Mesenchymal stem cell (in vitro differentiated cells and primary cell): Measurements from ENCODE around the gene MYO3A.

ENCODE experiments used
- DNase-seq: peaks from one replicate; pipeline ENCODE4 v3.0.0-alpha.2; 2013
- H2AFZ ChIP-seq: one replicate; pipeline ENCODE4 v1.6.1; 2013; ENCODE audit warnings: low read depth, mild to moderate bottlenecking, control low read depth, inconsistent platforms, low read length, moderate library complexity
- H2AK5ac ChIP-seq: 2 replicates; pipeline ENCODE4 v1.6.1; 2013; ENCODE audit warnings: low read length, moderate library complexity, mild to moderate bottlenecking, inconsistent platforms; ENCODE audit not compliant: severe bottlenecking
- H2BK120ac ChIP-seq: one replicate; pipeline ENCODE4 v1.6.1; 2013; ENCODE audit warnings: low read depth, mild to moderate bottlenecking, inconsistent platforms, low read length, moderate library complexity
- H2BK12ac ChIP-seq, 2 experiments: one replicate each; pipeline ENCODE4 v1.6.1; 2013; ENCODE audit warnings: inconsistent platforms in 2 of 2, low read length in 2 of 2, mild to moderate bottlenecking in 2 of 2, moderate library complexity in 2 of 2, control low read depth in 1 of 2
- H2BK15ac ChIP-seq: one replicate; pipeline ENCODE4 v1.6.1; 2013; ENCODE audit warnings: mild to moderate bottlenecking, low read depth, inconsistent platforms; ENCODE audit not compliant: poor library complexity, severe bottlenecking
- H2BK5ac ChIP-seq: 2 replicates; pipeline ENCODE4 v1.6.1; 2013; ENCODE audit warnings: low read depth, mild to moderate bottlenecking, low read length, control low read depth, inconsistent platforms; ENCODE audit not compliant: poor library complexity, severe bottlenecking
- H3K14ac ChIP-seq, 2 experiments: one replicate each; pipeline ENCODE4 v1.6.1; 2013; ENCODE audit warnings: inconsistent platforms in 2 of 2, low read length in 2 of 2, control low read depth in 1 of 2, mild to moderate bottlenecking in 1 of 2, moderate library complexity in 1 of 2
- H3K18ac ChIP-seq, 2 experiments: one replicate each; pipeline ENCODE4 v1.6.1; 2013; ENCODE audit warnings: inconsistent platforms in 2 of 2, low read length in 2 of 2, control low read depth in 1 of 2, low read depth in 1 of 2, mild to moderate bottlenecking in 1 of 2
- H3K23ac ChIP-seq, 2 experiments: one replicate each; pipeline ENCODE4 v1.6.1; 2013; ENCODE audit warnings: inconsistent platforms in 2 of 2, low read length in 2 of 2, mild to moderate bottlenecking in 2 of 2, moderate library complexity in 2 of 2, control low read depth in 1 of 2
- H3K27ac ChIP-seq: 2 replicates; pipeline ENCODE4 v1.5.1; 2013; ENCODE audit warnings: mild to moderate bottlenecking, moderate library complexity, low read length, control low read depth, inconsistent platforms; ENCODE audit not compliant: poor library complexity, severe bottlenecking
- H3K27me3 ChIP-seq, 2 experiments: 2 replicates each; pipeline versions ENCODE4 v1.6.1 to v1.7.0; 2013; ENCODE audit warnings: low read length in 2 of 2, mild to moderate bottlenecking in 2 of 2, moderate library complexity in 2 of 2, control low read depth in 1 of 2, inconsistent platforms in 1 of 2; ENCODE audit not compliant: control insufficient read depth in 1 of 2, insufficient read depth in 1 of 2
- H3K36me3 ChIP-seq, 2 experiments: 2 replicates each; pipeline versions ENCODE4 v1.6.1 to v1.7.0; 2013; ENCODE audit warnings: low read length in 2 of 2, control low read depth in 1 of 2, inconsistent platforms in 1 of 2, low read depth in 1 of 2, mild to moderate bottlenecking in 1 of 2; ENCODE audit not compliant: insufficient read depth in 2 of 2, control insufficient read depth in 1 of 2
- H3K4ac ChIP-seq, 2 experiments: one replicate each; pipeline ENCODE4 v1.6.1; 2013; ENCODE audit warnings: inconsistent platforms in 2 of 2, low read length in 2 of 2, mild to moderate bottlenecking in 2 of 2, moderate library complexity in 2 of 2, control low read depth in 1 of 2, low read depth in 1 of 2
- H3K4me1 ChIP-seq: 2 replicates; pipeline ENCODE4 v1.6.1; 2013; ENCODE audit warnings: low read depth, low read length, control low read depth; ENCODE audit not compliant: control insufficient read depth, insufficient read depth
- H3K4me2 ChIP-seq: 2 replicates; pipeline ENCODE4 v1.6.1; 2013; ENCODE audit warnings: low read length, mild to moderate bottlenecking, inconsistent platforms; ENCODE audit not compliant: poor library complexity, severe bottlenecking
- H3K4me3 ChIP-seq, 2 experiments: 2 replicates each; pipeline versions ENCODE4 v1.5.1 to v1.7.0; 2013; ENCODE audit warnings: low read length in 2 of 2, mild to moderate bottlenecking in 2 of 2, control low read depth in 1 of 2, low read depth in 1 of 2; ENCODE audit not compliant: insufficient read depth in 1 of 2
- H3K79me1 ChIP-seq: replicated peaks from 2 replicates; pipeline ENCODE4 v1.6.1; 2013; ENCODE audit warnings: mild to moderate bottlenecking, control low read depth, low read length, inconsistent platforms; ENCODE audit not compliant: poor library complexity, severe bottlenecking
- H3K9ac ChIP-seq: 2 replicates; pipeline ENCODE4 v1.7.0; 2013; ENCODE audit warnings: mild to moderate bottlenecking, low read length, moderate library complexity
- H3K9me3 ChIP-seq: 2 replicates; pipeline ENCODE4 v1.7.0; 2013; ENCODE audit warnings: mild to moderate bottlenecking, low read length; ENCODE audit not compliant: control insufficient read depth
- H4K8ac ChIP-seq: one replicate; pipeline ENCODE4 v1.6.1; 2013; ENCODE audit warnings: inconsistent platforms, mild to moderate bottlenecking, low read length, moderate library complexity
- H4K91ac ChIP-seq: one replicate; pipeline ENCODE4 v1.6.1; 2013; ENCODE audit warnings: mild to moderate bottlenecking, low read length, inconsistent platforms
- WGBS: methylation state at CpG from one replicate; pipeline ENCODE4 v1.1.7; 2013; ENCODE audit warnings: mixed read lengths; 5-methylcytosine and 5-hydroxymethylcytosine counted together

MYO3A gene

DNA sequence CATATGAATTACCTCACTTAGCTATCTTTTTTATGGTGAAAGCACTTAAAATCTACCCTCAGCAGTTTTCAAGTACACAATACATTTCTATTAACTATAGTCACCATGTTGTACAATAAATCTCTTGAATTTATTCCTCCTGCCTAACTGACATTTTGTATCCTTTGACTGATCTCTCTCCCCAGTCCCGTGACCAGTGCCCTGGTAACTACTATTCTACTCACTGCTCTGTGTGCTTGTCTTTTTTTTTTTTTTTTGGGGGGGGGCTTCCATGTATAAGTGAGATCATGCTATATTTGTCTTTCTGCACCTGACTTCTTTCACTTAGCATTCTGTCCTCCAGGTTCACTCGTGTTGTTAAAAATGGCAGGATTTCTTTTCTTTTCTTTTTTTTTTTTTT is 271.2 kb downstream of the MYO3A start:
- no peak overlapping the region for H3K14ac ChIP-seq

DNA sequence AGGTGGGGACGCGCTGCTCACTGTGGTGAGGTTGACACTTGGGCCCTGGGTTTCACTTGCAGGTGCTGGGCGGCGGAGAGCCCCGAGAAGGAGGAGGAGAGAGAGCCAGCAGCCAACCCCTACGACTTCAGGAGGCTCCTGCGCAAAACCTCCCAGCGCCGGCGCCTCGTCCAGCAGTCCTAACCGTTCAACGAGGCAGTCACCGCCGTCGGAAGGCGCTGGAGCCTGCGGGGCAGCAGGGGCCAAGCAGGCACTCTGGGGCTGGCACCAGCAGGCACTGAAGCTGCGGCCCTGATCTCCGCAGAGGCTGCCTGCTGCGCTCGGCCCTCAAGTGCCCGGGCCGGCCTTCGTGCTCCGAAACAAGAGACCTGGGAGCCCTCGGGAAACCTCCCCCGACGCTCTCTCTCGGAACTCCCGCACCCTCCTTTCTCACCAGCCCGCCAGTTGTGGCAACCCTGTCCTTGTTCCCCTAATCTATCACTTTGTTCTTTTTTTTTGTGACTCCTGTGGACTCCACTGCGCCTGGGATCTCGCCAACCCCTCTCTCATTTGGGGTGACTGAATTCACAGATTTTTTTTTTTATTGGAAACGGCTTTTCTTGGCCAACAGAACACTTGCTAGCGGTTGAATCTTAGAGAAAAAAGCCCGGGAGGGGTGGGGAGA is 277.9 kb downstream of the MYO3A start:
- Histone ChIP-seq H3K79me1 (no peaks in the 10 kb centered on the region), H3K27ac (no peak overlapping the region), H2BK15ac (no peak overlapping the region), H4K91ac (no peak overlapping the region), H2AFZ (no peak overlapping the region), H3K4me2 (no peak overlapping the region), H2BK12ac (no peak overlapping the region), H3K27me3 (peaks cover 62 to 73% of the 10 kb centered on the region in 2 experiments), H2AK5ac (no peak overlapping the region), H3K14ac (no peak overlapping the region), H3K23ac (no peak overlapping the region), H3K36me3 (no peaks in the 10 kb centered on the region), H4K8ac (no peak overlapping the region), H3K18ac (no peak overlapping the region), H3K9ac (no peak overlapping the region), H3K4ac (no peak overlapping the region), H3K4me1 (peaks cover 13% of the 10 kb centered on the region), H3K4me3 (no peak overlapping the region), H2BK5ac (no peak overlapping the region), H3K9me3 (peaks cover 12% of the 10 kb centered on the region), H2BK120ac (no peak overlapping the region)
- DNase-seq = no peak
- WGBS = 32% methylated on average over 37 of the region's 37 CpGs

More for the DNA sequence above, 271.2 kb downstream of the MYO3A start:
- Histone ChIP-seq H2BK120ac (no peak overlapping the region), H4K8ac (no peak overlapping the region), H3K9me3 (peaks cover 8% of the 10 kb centered on the region), H2BK12ac (no peak overlapping the region), H2BK15ac (no peak overlapping the region), H3K36me3 (no peaks in the 10 kb centered on the region), H3K4me2 (no peak overlapping the region), H3K79me1 (no peaks in the 10 kb centered on the region), H2AFZ (no peak overlapping the region), H3K23ac (no peak overlapping the region), H3K4me3 (no peak overlapping the region), H3K4me1 (no peaks in the 10 kb centered on the region), H2AK5ac (no peak overlapping the region), H3K4ac (no peak overlapping the region), H3K18ac (no peak overlapping the region), H3K27me3 (peaks cover 0 to 6% of the 10 kb centered on the region in 2 experiments), H2BK5ac (no peak overlapping the region), H3K9ac (no peak overlapping the region), H3K27ac (no peak overlapping the region), H4K91ac (no peak overlapping the region)
- no CpG with 5 or more reads among the region's 2 CpGs for WGBS
- DNase-seq = no peak

DNA sequence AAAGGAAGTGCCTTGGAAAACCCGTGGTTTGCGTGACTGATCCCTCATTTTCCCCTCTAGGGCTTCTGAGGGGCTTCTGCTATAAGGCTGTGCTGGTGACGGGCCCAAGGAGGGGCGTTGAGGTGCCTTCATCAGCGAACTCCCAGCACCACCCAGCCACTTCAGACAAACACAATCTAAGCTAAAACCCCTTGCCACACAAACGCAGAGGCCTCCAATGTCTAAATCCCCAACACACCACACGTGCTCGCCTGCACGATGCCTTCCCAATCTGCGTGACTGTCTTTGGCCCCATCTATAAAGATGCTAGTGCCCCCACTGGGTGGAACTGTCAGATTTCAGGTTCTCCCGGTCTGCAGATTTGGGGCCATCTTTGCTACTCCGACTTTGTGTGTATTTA is 278.5 kb downstream of the MYO3A start:
- Histone ChIP-seq H3K4ac (no peak overlapping the region), H4K91ac (no peak overlapping the region), H2AFZ (no peak overlapping the region), H3K79me1 (no peaks in the 10 kb centered on the region), H3K14ac (no peak overlapping the region), H2BK120ac (no peak overlapping the region), H3K27me3 (peaks cover 68 to 79% of the 10 kb centered on the region in 2 experiments), H3K4me2 (no peak overlapping the region), H2BK12ac (no peak overlapping the region), H3K4me3 (no peak overlapping the region), H3K4me1 (peaks cover 17% of the 10 kb centered on the region), H2AK5ac (no peak overlapping the region), H3K9me3 (peaks cover 9% of the 10 kb centered on the region), H3K36me3 (no peaks in the 10 kb centered on the region), H3K9ac (no peak overlapping the region), H3K27ac (no peak overlapping the region), H2BK5ac (no peak overlapping the region), H2BK15ac (no peak overlapping the region), H4K8ac (no peak overlapping the region), H3K18ac (no peak overlapping the region), H3K23ac (no peak overlapping the region)
- 61% methylated on average over 12 of the region's 12 CpGs for WGBS
- DNase-seq = no peak

DNA sequence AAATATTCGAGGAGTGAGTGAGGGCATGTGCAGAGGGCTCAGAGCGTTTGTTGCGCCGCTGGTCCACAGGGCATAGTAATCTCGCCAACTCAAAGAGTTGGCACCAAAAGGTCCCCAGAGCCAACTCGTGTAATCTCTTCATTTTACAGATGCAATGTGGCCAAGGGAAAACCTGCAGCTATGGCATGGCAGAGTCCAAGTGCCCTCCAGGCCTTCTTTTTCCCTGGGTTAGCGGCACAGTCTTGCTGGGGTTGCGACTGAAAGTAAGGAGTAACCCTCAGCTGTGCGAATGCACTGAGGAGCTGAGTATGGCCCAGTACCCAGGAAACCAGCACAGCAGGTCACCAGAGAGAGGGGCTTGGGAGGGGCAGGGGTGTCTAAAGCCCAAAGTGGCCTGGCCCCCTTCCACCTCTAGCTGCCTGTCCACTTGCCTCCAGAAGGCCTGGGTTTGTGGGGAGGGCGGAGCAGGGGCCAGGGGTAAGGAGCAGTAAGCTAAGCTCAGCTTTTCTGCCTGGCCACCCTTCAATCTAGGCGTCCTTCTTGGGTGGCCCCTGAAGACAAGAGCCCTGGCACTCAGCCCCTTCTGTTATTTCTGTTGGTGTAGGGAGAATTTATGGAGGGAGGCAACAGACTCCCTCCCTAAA is 279.2 kb downstream of the MYO3A start:
- H2BK15ac ChIP-seq = no peak overlapping the region
- H3K14ac ChIP-seq = no peak overlapping the region
- H3K4me3 ChIP-seq = no peak overlapping the region
- no peak overlapping the region for H2AK5ac ChIP-seq
- H4K8ac ChIP-seq = no peak overlapping the region
- H2BK5ac ChIP-seq = no peak overlapping the region
- peaks cover 75 to 87% of the 10 kb centered on the region in 2 experiments for H3K27me3 ChIP-seq
- H3K18ac ChIP-seq = no peak overlapping the region
- no peak overlapping the region for H3K27ac ChIP-seq
- no peaks in the 10 kb centered on the region for H3K79me1 ChIP-seq
- H3K4me1 ChIP-seq = peaks cover 22% of the 10 kb centered on the region
- no peak overlapping the region for H3K23ac ChIP-seq
- H3K9ac ChIP-seq = no peak overlapping the region
- no peak for DNase-seq
- WGBS = 52% methylated on average over 11 of the region's 11 CpGs
- no peak overlapping the region for H4K91ac ChIP-seq
- no peak overlapping the region for H2BK12ac ChIP-seq
- peaks cover 4% of the 10 kb centered on the region for H3K9me3 ChIP-seq
- no peaks in the 10 kb centered on the region for H3K36me3 ChIP-seq
- H2AFZ ChIP-seq = no peak overlapping the region
- H2BK120ac ChIP-seq = no peak overlapping the region
- H3K4me2 ChIP-seq = no peak overlapping the region
- H3K4ac ChIP-seq = no peak overlapping the region
